SU-DHL-6 (cell line): ENCODE measurements around the gene RPL28.

Source experiments
- CTCF ChIP-seq: fragments of 200-600 bp; sonication (generic); IDR thresholded peaks from one replicate; pipeline ENCODE4 v1.5.1; 2017; ENCODE audit warnings: antibody characterized with exemption, mild to moderate bottlenecking, low read length, moderate library complexity; ENCODE audit not compliant: insufficient read depth, poor library complexity, severe bottlenecking
- EZH2phosphoT487 ChIP-seq: fragments of 200-600 bp; sonication (generic), shearing (Covaris generic); conservative IDR thresholded peaks from 2 replicates; pipeline ENCODE4 v1.6.1; 2018; ENCODE audit warnings: mild to moderate bottlenecking, antibody characterized with exemption, low read length, moderate library complexity, mixed read lengths

GRCh38 chr19:55426042-55426441 is 40.3 kb downstream of the RPL28 start:
- TF ChIP-seq CTCF (no peak), EZH2phosphoT487 (no peak)
